Tibial artery (tissue), 4 donors: ENCODE results near the gene RNGTT.
"Not testable (repeated sequence)": the region's sequence is repeated elsewhere in the genome, so short reads cannot be mapped to it uniquely, and the experiment has no call there.

Experiments
- DNase-seq, 2 donors: peaks; one replicate each; pipeline ENCODE4 v3.0.0-alpha.2; 2019
- H3K27ac ChIP-seq, 2 donors: fragments of 200-600 bp; sonication (generic) in 1 of 2; 1 replicate in 1 of 2; 2 replicates in 1 of 2; pipeline ENCODE4 v1.5.1; 2018 to 2019; ENCODE audit warnings: mild to moderate bottlenecking in 1 of 2
- H3K27me3 ChIP-seq, 2 donors: fragments of 200-600 bp; sonication (generic) in 1 of 2; one replicate each; pipeline versions ENCODE4 v1.5.1 to v1.6.0; 2016 to 2019
- H3K36me3 ChIP-seq, 3 donors: fragments of 200-600 bp; sonication (generic) in 2 of 3; one replicate each; pipeline ENCODE4 v1.5.1; 2016 to 2019; ENCODE audit warnings: mild to moderate bottlenecking in 2 of 3
- H3K4me1 ChIP-seq, 4 donors: fragments of 200-600 bp; sonication (generic) in 2 of 4; 1 replicate in 3 of 4; 2 replicates in 1 of 4; pipeline ENCODE4 v1.5.1; 2016 to 2019
- H3K4me3 ChIP-seq, 2 donors: fragments of 200-600 bp; sonication (generic) in 1 of 2; 1 replicate in 1 of 2; 2 replicates in 1 of 2; pipeline ENCODE4 v1.5.1; 2018 to 2019; ENCODE audit warnings: mild to moderate bottlenecking in 2 of 2
- H3K9me3 ChIP-seq, 3 donors: fragments of 200-600 bp; sonication (generic) in 1 of 3; one replicate each; pipeline ENCODE4 v1.5.1; 2016 to 2019
- intact Hi-C: fragments of 100-400 bp; cut with DNase I; formaldehyde crosslinking; loops from one replicate; pipeline ENCODE4 v1.15.0; 2023; ENCODE audit warnings: low total_unique reads
- TF ChIP-seq, protein P1 (sequence below), 2 experiments: fragments of 200-600 bp in 1 of 2; fragments of 450-650 bp in 1 of 2; IDR thresholded peaks; one replicate each; pipeline ENCODE4 v1.5.1; 2017 to 2019; ENCODE audit warnings: antibody characterized with exemption in 2 of 2, mild to moderate bottlenecking in 1 of 2, moderate library complexity in 1 of 2

RNGTT gene

DNA sequence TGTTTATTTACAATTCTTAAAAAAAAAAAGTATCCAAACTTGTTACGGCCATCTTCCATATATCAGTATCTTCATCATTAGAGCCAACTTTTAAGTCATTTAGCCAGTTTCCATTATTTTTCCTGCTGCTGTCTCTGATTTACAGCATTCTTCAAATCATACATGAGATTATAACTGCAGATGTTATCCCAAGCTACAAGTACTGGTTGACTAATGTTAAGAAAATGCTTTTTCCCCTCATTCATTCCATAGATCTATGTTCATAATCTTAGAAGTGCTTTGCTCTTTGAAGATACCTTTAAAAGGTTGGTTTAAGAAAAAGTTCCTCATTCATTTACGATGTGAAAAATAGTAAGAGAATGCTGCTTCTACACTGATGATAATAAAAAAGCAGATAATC, 158.7 kb downstream of the RNGTT start:
- intact Hi-C loops, result no loop called here
- H3K4me3 ChIP-seq, result no peak overlapping the region
- no peaks in the 10 kb centered on the region for H3K27me3 ChIP-seq
- H3K36me3 ChIP-seq, result peaks cover 0 to 7% (median 0%) of the 10 kb centered on the region in 3 donors
- no peak for DNase-seq
- TF ChIP-seq, protein P1, sequence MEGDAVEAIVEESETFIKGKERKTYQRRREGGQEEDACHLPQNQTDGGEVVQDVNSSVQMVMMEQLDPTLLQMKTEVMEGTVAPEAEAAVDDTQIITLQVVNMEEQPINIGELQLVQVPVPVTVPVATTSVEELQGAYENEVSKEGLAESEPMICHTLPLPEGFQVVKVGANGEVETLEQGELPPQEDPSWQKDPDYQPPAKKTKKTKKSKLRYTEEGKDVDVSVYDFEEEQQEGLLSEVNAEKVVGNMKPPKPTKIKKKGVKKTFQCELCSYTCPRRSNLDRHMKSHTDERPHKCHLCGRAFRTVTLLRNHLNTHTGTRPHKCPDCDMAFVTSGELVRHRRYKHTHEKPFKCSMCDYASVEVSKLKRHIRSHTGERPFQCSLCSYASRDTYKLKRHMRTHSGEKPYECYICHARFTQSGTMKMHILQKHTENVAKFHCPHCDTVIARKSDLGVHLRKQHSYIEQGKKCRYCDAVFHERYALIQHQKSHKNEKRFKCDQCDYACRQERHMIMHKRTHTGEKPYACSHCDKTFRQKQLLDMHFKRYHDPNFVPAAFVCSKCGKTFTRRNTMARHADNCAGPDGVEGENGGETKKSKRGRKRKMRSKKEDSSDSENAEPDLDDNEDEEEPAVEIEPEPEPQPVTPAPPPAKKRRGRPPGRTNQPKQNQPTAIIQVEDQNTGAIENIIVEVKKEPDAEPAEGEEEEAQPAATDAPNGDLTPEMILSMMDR (IDR thresholded peaks at IDR 0.05), result no peak
- peaks cover 0 to 18% (median 1%) of the 10 kb centered on the region in 4 donors for H3K4me1 ChIP-seq
- H3K9me3 ChIP-seq, result no peaks in the 10 kb centered on the region
- H3K27ac ChIP-seq, result no peak overlapping the region

DNA sequence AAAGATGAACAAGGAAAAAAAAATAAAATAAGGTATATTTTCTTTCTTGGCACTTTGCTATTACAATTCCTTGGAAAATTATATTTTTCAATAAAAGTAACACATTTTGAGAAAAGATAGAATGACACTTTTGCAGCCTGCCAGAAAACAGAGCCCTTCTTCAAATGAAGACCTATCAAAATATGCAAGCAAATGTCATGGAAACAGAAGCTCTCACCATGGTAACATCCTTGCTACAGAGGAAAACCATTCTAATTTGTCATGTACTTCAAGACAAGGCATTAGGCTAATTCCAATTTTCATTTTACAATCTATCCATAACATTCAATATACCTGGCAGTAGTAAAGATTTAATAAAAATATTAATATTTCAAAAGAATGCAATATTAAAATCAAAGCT, 177.9 kb downstream of the RNGTT start:
- Histone ChIP-seq H3K4me3 (no peak overlapping the region), H3K36me3 (no peaks in the 10 kb centered on the region), H3K9me3 (no peaks in the 10 kb centered on the region), H3K4me1 (no peaks in the 10 kb centered on the region), H3K27ac (no peak overlapping the region), H3K27me3 (no peaks in the 10 kb centered on the region)
- TF ChIP-seq, protein P1 (IDR thresholded peaks at IDR 0.05), result no peak
- no peak for DNase-seq
- intact Hi-C loops, result no loop called here

DNA sequence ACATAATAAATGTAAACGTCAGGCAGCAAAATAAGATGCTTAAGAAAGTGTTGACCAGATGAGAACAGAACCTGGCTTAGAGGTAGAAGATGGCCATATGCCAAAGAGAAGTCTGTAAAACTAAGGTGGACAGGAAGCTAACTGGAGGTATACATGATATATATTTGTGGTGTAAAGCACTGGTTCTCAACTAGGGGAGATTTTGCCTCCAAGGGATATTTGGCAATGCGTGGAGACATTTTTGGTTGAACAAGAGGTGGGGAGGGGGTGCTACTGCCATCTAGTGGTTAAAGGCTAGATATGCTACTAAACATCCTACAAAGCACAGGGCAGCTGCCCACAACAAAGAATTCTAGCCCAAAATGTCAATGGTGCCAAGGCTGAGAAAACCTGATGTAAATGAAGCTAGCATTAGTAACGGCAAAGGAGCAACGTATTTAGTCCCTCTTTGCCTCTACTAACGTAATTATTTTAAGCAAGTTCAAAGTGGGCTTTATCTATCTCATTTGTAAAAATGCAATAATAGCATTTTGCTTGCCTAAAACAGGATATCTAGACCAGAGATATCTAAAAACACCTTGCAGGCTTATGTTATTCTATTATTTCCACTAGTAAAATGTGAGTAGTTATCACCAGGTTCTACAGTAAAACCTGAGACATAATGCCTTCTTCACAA, 182.6 kb downstream of the RNGTT start:
- Histone ChIP-seq H3K9me3 (no peaks in the 10 kb centered on the region), H3K27ac (no peak overlapping the region), H3K4me3 (no peak overlapping the region), H3K4me1 (no peaks in the 10 kb centered on the region), H3K36me3 (no peaks in the 10 kb centered on the region), H3K27me3 (no peaks in the 10 kb centered on the region)
- TF ChIP-seq, protein P1 (IDR thresholded peaks at IDR 0.05), result peak; percentile 84 to 94
- peak in 1 of 2 donors; percentile 21 for DNase-seq
- intact Hi-C loops, result loop anchor here (5.0 kb wide), 1 partner anchor 854 kb away; no protein-coding TSS in a partner anchor

DNA sequence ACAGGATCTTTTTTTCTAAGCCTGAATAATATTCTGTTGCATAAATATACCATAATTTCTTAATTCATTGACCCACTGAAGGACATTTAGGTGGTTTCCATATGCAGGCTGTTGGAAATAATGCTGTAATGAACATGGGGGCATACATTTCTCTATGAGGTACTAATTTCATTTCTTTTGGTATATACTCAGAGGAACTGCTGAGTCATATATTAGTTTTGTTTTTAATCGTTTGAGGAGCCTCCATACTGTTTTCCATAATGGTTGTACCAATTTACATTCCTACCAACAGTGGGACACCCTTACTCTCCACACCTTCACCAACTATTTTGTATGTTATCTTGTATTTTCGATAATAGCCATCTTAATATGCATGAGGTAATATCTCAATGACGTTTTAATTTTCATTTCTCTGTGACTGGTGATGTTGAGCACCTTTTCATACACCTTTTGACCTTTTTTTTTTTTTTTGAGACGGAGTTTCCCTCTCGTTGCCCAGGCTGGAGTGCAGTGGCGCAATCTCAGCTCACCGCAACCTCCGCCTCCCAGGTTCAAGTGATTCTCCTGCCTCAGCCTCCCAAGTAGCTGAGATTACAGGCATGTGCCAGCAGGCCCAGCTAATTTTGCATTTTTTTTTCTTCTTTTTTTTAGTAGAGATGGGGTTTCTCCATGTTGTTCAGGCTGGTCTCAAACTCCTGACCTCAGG, 187.4 kb downstream of the RNGTT start:
- H3K36me3 ChIP-seq, result no peaks in the 10 kb centered on the region
- H3K4me3 ChIP-seq, result no peak overlapping the region
- no peaks in the 10 kb centered on the region for H3K4me1 ChIP-seq
- no peaks in the 10 kb centered on the region for H3K27me3 ChIP-seq
- intact Hi-C loops, result no loop called here
- DNase-seq, result no peak
- TF ChIP-seq, protein P1 (IDR thresholded peaks at IDR 0.05), result no peak
- H3K27ac ChIP-seq, result no peak overlapping the region
- H3K9me3 ChIP-seq, result no peaks in the 10 kb centered on the region

DNA sequence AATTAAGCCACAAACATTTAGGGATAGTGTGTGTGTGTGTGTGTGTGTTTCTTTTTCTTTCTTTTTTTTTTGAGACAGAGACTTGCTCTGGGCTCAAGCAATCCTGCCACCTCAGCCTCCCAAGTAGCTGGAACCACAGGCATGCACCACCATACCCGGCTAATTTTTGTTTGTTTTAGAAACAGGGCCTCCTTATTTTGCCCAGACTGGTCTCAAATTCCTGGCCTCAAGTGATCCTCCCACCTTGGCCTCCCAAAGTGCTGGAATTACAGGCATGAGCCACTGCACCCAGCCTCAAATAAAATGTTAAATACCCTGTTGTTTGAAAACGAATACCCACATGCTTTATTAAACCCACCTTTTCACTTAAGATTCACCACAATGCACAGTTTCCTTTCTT, 195.3 kb downstream of the RNGTT start:
- intact Hi-C loops, H3K4me3 ChIP-seq: not testable (repeated sequence)

DNA sequence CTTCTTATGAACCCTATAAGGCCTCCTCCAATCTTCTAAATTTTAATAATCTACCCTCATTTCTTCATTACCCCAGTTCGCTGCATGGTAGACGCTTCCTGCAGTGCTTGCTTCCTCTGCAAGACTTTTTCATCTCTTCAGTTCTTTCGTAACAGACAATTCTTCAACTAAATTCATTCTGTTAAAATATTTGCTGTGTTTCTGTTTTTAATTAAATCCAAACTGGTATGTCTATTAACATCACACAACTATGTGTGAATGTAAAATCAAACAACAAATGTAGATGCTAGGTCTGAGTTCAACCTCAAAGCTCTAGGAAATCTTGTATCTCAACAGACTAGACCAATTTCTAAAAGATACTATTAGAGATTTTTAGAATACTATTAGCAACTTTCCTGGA, 199.3 kb downstream of the RNGTT start:
- intact Hi-C loops, result no loop called here
- DNase-seq, result no peak

More for the DNA sequence above, 195.3 kb downstream of the RNGTT start:
- H3K27ac ChIP-seq, DNase-seq, H3K9me3 ChIP-seq, H3K4me1 ChIP-seq, H3K27me3 ChIP-seq, H3K36me3 ChIP-seq: not testable (repeated sequence)

More for the DNA sequence above, 199.3 kb downstream of the RNGTT start:
- H3K9me3 ChIP-seq, result no peaks in the 10 kb centered on the region
- no peaks in the 10 kb centered on the region for H3K4me1 ChIP-seq
- H3K36me3 ChIP-seq, result no peaks in the 10 kb centered on the region
- TF ChIP-seq, protein P1 (IDR thresholded peaks at IDR 0.05), result no peak
- H3K27ac ChIP-seq, result no peak overlapping the region
- H3K4me3 ChIP-seq, result no peak overlapping the region
- H3K27me3 ChIP-seq, result no peaks in the 10 kb centered on the region
